DND-41 (cell line): ENCODE data around the gene TTC23.

Experiments used
- CTCF ChIP-seq: IDR thresholded peaks from 2 replicates; pipeline ENCODE4 v1.5.1; 2012; ENCODE audit warnings: borderline replicate concordance, low read length, moderate library complexity, mild to moderate bottlenecking; ENCODE audit not compliant: poor library complexity, severe bottlenecking; ENCODE audit errors: extremely low read depth
- EZH2 ChIP-seq: IDR thresholded peaks from 3 replicates; pipeline ENCODE4 v1.6.1; 2012; ENCODE audit warnings: borderline replicate concordance, low read depth, mild to moderate bottlenecking, moderate library complexity, low read length, inconsistent platforms; ENCODE audit not compliant: severe bottlenecking

- TF ChIP-seq CTCF (no peak), EZH2 (no peak)
Observed at GRCh38 chr15:99157456-99157855, 91.9 kb downstream of the TTC23 start.
